ENCODE data around the gene KIAA0930.

The KIAA0930 gene

GRCh38 chr22:45248832-45249561, 8.3 kb upstream of the KIAA0930 start:
- Histone ChIP-seq H3K36me3 (replicated peaks) (no peaks in the 10 kb centered on the region), H3K27me3 (replicated peaks) (no peaks in the 10 kb centered on the region), H3K27ac (no peak overlapping the region), H3K4me3 (ENCODE audit: low read depth, low read length) (no peak overlapping the region)
- DNase-seq: no peak
- TF ChIP-seq, protein P1, sequence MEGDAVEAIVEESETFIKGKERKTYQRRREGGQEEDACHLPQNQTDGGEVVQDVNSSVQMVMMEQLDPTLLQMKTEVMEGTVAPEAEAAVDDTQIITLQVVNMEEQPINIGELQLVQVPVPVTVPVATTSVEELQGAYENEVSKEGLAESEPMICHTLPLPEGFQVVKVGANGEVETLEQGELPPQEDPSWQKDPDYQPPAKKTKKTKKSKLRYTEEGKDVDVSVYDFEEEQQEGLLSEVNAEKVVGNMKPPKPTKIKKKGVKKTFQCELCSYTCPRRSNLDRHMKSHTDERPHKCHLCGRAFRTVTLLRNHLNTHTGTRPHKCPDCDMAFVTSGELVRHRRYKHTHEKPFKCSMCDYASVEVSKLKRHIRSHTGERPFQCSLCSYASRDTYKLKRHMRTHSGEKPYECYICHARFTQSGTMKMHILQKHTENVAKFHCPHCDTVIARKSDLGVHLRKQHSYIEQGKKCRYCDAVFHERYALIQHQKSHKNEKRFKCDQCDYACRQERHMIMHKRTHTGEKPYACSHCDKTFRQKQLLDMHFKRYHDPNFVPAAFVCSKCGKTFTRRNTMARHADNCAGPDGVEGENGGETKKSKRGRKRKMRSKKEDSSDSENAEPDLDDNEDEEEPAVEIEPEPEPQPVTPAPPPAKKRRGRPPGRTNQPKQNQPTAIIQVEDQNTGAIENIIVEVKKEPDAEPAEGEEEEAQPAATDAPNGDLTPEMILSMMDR (IDR thresholded peaks at IDR 0.05; ENCODE audit: low read depth, low read length, missing control alignments): no peak
- in situ Hi-C loops (cut with HindIII; ENCODE audit: low pct_ligation_motif_present, low sequenced_read_pairs): no loop called here

DNA sequence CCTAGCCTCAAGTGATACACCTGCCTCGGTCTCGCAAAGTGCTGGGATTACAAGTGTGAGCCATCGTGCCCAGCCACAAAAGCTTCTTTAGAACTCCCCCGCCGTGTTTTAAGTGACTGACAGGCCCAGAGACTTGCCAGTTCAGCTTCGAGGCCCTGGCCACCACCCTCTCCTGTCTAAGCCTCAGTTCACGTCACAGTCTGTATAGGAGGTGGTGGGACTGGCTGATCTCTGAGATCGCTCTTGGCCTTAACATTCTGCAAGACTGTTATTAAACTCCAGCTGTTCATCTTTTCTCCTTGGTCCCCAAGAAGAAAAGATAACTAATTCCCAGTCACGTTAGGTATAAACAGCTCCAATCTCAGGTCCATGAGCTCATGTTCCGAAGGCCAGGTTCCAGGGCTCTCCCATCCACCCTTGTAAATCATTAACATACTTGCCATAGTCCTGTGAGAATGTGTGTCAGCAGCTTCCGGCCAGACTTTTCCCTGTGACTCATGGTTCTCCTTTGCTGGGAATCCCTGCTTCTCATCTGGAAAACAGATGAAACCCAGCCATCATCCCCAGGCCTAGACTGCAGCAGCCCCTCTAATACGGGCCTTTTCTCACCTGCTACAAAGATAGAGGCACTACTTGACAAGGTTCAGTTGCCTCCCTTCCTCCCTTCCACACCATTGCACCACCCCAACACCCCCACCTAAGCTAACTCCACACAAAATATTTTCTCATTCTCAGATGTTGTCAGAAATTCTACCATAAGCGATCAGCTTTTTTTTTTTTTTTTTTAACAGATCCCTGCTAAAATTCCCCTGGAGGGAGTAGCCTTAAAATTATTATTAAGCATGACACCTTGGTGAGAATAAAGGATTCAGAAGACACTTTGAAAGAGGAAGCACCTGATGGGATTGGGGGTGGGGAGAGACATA, 5.6 kb upstream of the KIAA0930 start:
- DNase-seq: peak; percentile 93
- Histone ChIP-seq H3K27ac (peak overlapping the region; percentile 88), H3K36me3 (replicated peaks) (no peaks in the 10 kb centered on the region), H3K4me3 (ENCODE audit: low read depth, low read length) (no peak overlapping the region), H3K27me3 (replicated peaks) (no peaks in the 10 kb centered on the region)
- TF ChIP-seq, protein P1 (IDR thresholded peaks at IDR 0.05; ENCODE audit: low read depth, low read length, missing control alignments): no peak
- in situ Hi-C loops (cut with HindIII; ENCODE audit: low pct_ligation_motif_present, low sequenced_read_pairs): no loop called here

GRCh38 chr22:45244916-45245315, 4.2 kb upstream of the KIAA0930 start:
- no peak for DNase-seq
- Histone ChIP-seq H3K4me3 (ENCODE audit: low read depth, low read length) (no peak overlapping the region), H3K36me3 (replicated peaks) (no peaks in the 10 kb centered on the region), H3K27ac (no peak overlapping the region), H3K27me3 (replicated peaks) (no peaks in the 10 kb centered on the region)
- TF ChIP-seq, protein P1 (IDR thresholded peaks at IDR 0.05; ENCODE audit: low read depth, low read length, missing control alignments): no peak
- in situ Hi-C loops (cut with HindIII; ENCODE audit: low pct_ligation_motif_present, low sequenced_read_pairs): no loop called here

- no peak for DNase-seq
- H3K27me3 ChIP-seq (replicated peaks): no peaks in the 10 kb centered on the region
- H3K36me3 ChIP-seq (replicated peaks): no peaks in the 10 kb centered on the region
- H3K4me3 ChIP-seq (ENCODE audit: low read depth, low read length): no peak overlapping the region
- no peak overlapping the region for H3K27ac ChIP-seq
- in situ Hi-C loops (cut with HindIII; ENCODE audit: low pct_ligation_motif_present, low sequenced_read_pairs): no loop called here
- TF ChIP-seq, protein P1 (IDR thresholded peaks at IDR 0.05; ENCODE audit: low read depth, low read length, missing control alignments): peak; percentile 41
Observed at GRCh38 chr22:45242778-45243191, 2.1 kb upstream of the KIAA0930 start.

DNA sequence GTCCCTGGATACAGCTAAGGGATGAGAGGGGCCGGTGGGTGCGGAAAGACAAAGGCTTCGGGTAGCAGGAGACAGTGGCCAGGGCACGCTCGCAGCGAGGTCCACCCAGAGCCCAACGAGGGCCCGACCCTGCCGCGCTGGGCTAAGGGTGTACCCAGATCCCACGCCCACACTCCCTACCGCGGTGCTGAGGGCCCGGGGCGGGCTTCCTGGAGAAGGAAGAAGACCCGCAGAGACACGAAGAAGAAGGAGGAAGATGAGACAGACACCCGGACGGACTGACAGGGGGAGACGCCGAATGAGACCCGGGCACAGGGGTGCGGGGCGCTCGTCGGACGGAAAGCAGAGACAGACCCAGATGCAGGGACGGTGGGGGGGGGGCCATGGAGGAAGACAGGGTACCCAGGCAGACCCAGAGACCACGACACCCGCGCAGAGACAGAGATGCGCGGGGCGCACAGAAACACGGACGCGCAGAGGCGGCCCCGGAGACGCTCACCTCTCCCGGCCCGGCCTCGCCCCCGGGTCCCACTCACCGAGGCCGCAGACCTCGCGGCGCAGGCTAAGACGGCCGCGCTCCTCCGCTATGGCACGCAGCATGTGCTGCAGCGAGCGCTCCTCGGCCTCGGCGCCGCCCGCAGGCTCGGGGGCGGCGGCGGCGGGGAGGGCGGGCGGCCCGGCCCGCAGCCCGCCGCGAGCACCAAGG, 437 bp downstream of the KIAA0930 start:
- Histone ChIP-seq H3K27me3 (replicated peaks) (no peaks in the 10 kb centered on the region), H3K36me3 (replicated peaks) (no peaks in the 10 kb centered on the region), H3K27ac (no peak overlapping the region), H3K4me3 (ENCODE audit: low read depth, low read length) (peak overlapping the region; percentile 64)
- TF ChIP-seq, protein P1 (IDR thresholded peaks at IDR 0.05; ENCODE audit: low read depth, low read length, missing control alignments): no peak
- no peak for DNase-seq
- in situ Hi-C loops (cut with HindIII; ENCODE audit: low pct_ligation_motif_present, low sequenced_read_pairs): no loop called here
